GM12878 (cell line): ENCODE data around the gene DOK7. TPM values are rescaled to one million over a fixed set of nuclear protein-coding genes. Genes with fewer than 3 reads are reported as not detected.

Experiments
- ATAC-seq: fragments of 200-7000 bp; cut with Tn5 transposase; 3 replicates; pipeline ENCODE4 v1.9.1; 2020; ENCODE audit warnings: mild to moderate bottlenecking, moderate library complexity
- BruUV-seq: library from RNA; stranded (reverse); fragments of 400-500 nt; replicated peaks from 2 replicates; lab custom pipeline; 2021; lab: Mats Ljungman, UMichigan
- CTCF ChIA-PET: fragments of 300-600 bp; sonication (Branson Sonifier 250); formaldehyde crosslinking; extraction: SDS; loops from one replicate; lab custom pipeline; 2021; ENCODE audit warnings: inconsistent platforms; lab: Yijun Ruan, JAX
- POLR2A ChIA-PET: fragments of 350-600 bp; formaldehyde crosslinking; extraction: SDS; loops from one replicate; lab custom pipeline; 2021; ENCODE audit warnings: inconsistent platforms; lab: Charles Lee
- RAD21 ChIA-PET: fragments of 300-600 bp; sonication (Branson Sonifier 250); formaldehyde crosslinking; loops from one replicate; lab custom pipeline; 2023; ENCODE audit warnings: antibody characterized with exemption; ENCODE audit not compliant: unreplicated experiment; lab: Charles Lee
- SMC1A ChIA-PET: fragments of 300-600 bp; sonication (Branson Sonifier 250); formaldehyde crosslinking; loops from one replicate; lab custom pipeline; 2023; ENCODE audit not compliant: unreplicated experiment, uncharacterized antibody; lab: Charles Lee
- DNase-seq: peaks from one replicate; pipeline ENCODE4 v3.0.0-alpha.2; 2011; ENCODE audit warnings: low read depth, low spot score
- FAIRE-seq: peaks from 3 replicates; lab custom pipeline; 2011; peaks lifted over from hg19 to GRCh38; lab: Jason Lieb, UNC
- H2AFZ ChIP-seq: 2 replicates; pipeline ENCODE4 v1.6.0; 2011; ENCODE audit warnings: low read depth, low read length, control low read depth; ENCODE audit not compliant: control insufficient read depth
- H3K27ac ChIP-seq: 2 replicates; pipeline ENCODE4 v1.5.1; 2011; ENCODE audit warnings: control low read depth; ENCODE audit not compliant: control insufficient read depth, insufficient read depth
- H3K27me3 ChIP-seq, 2 experiments: replicated peaks in 1 of 2; 2 replicates each; pipeline versions ENCODE4 v1.6.0 to v1.6.1; 2011; ENCODE audit warnings: low read length in 1 of 2; ENCODE audit not compliant: control insufficient read depth in 2 of 2, insufficient read depth in 2 of 2
- H3K36me3 ChIP-seq, 2 experiments: 2 replicates each; pipeline ENCODE4 v1.5.1; 2011; ENCODE audit warnings: low read length in 1 of 2; ENCODE audit not compliant: control insufficient read depth in 2 of 2, insufficient read depth in 2 of 2
- H3K4me1 ChIP-seq: 2 replicates; pipeline ENCODE4 v1.6.1; 2011; ENCODE audit warnings: mild to moderate bottlenecking, low read length, moderate library complexity, mixed read lengths; ENCODE audit not compliant: control insufficient read depth, insufficient read depth
- H3K4me2 ChIP-seq: 2 replicates; pipeline ENCODE4 v1.6.0; 2011; ENCODE audit warnings: control low read depth; ENCODE audit not compliant: control insufficient read depth, insufficient read depth
- H3K4me3 ChIP-seq: fragments of 200-600 bp; sonication (generic); 2 replicates; pipeline ENCODE4 v1.5.1; 2016
- H3K79me2 ChIP-seq: 2 replicates; pipeline ENCODE4 v1.6.0; 2011; ENCODE audit warnings: low read length; ENCODE audit not compliant: control insufficient read depth, insufficient read depth
- H3K9ac ChIP-seq: 2 replicates; pipeline ENCODE4 v1.8.0; 2011; ENCODE audit warnings: low read length, control low read depth, mixed read lengths; ENCODE audit not compliant: control insufficient read depth, insufficient read depth
- H3K9me3 ChIP-seq: replicated peaks from 3 replicates; pipeline ENCODE4 v1.5.1; 2011; ENCODE audit warnings: mild to moderate bottlenecking, low read length; ENCODE audit not compliant: control insufficient read depth, insufficient read depth
- H4K20me1 ChIP-seq: 2 replicates; pipeline ENCODE4 v1.6.0; 2011; ENCODE audit not compliant: control insufficient read depth, insufficient read depth
- CEBPZ ChIP-seq: fragments of 150-350 bp; IDR thresholded peaks from 2 replicates; pipeline ENCODE4 v1.6.1; 2016; ENCODE audit warnings: low read depth, low read length
- IKZF1 ChIP-seq: fragments of 450-650 bp; conservative IDR thresholded peaks from 2 replicates; pipeline ENCODE4 v1.6.1; 2017; ENCODE audit warnings: antibody characterized with exemption, mild to moderate bottlenecking
- SIN3A ChIP-seq: IDR thresholded peaks from 2 replicates; pipeline ENCODE4 v1.6.1; 2012; ENCODE audit warnings: low read depth, low read length, improper control_type of control experiment
- ZNF207 ChIP-seq: fragments of 450-650 bp; IDR thresholded peaks from 2 replicates; pipeline ENCODE4 v1.6.1; 2014; ENCODE audit warnings: antibody characterized with exemption, mild to moderate bottlenecking, borderline replicate concordance
- ZNF217 ChIP-seq: fragments of 450-650 bp; IDR thresholded peaks from 2 replicates; pipeline ENCODE4 v1.6.1; 2017; ENCODE audit warnings: antibody characterized with exemption, mild to moderate bottlenecking
- WGBS: methylation state at CpG from one replicate; pipeline ENCODE4 v1.1.6; 2016; ENCODE audit warnings: low lambda C conversion rate; ENCODE audit not compliant: insufficient replicate concordance, insufficient coverage; ENCODE audit errors: missing lambda C conversion rate; 5-methylcytosine and 5-hydroxymethylcytosine counted together
- in situ Hi-C: fragments of 300-500 bp; cut with MboI; formaldehyde crosslinking; loops from 9 replicates; pipeline ENCODE4 v1.14.3; 2018; ENCODE audit warnings: mixed read lengths
- intact Hi-C: fragments of 100-400 bp; cut with micrococcal nuclease; formaldehyde crosslinking; loops from one replicate; pipeline ENCODE4 v1.14.2; 2022; ENCODE audit not compliant: unreplicated experiment
- polyA plus RNA-seq, 11 experiments: library from polyadenylated mRNA; depleted of rRNA in 4 of 11; unstranded in 6 of 11; stranded (reverse) in 5 of 11; fragments of >200 nt; fragmentation: Nextera tagmentation in 4 of 11; fragmentation: Illumina TruSeq in 1 of 11; extraction: Ambion mirVana in 4 of 11; extraction: Trizol in 1 of 11; gene quantifications; 1 replicate in 1 of 11; 2 replicates in 10 of 11; pipeline versions ENCODE4 v1.2.1 to v1.2.3, GENCODE V29; 2011 to 2016; ENCODE audit warnings: inconsistent platforms in 2 of 11, missing spikeins in 2 of 11, low read depth in 1 of 11
- total RNA-seq, 4 experiments: library from RNA; depleted of rRNA in 3 of 4; stranded (reverse); fragments of >200 nt in 3 of 4; fragmentation: Illumina TruSeq in 1 of 4; extraction: Trizol in 1 of 4; gene quantifications; 2 replicates each; pipeline versions ENCODE4 v1.2.1 to v1.2.3, GENCODE V29; 2013 to 2021

The DOK7 gene
- total and polyA plus RNA-seq, 10 of the 15 experiments (the other 5 are each of a cell fraction or from before 2014, with no cell fraction given), result 0.04 to 0.46 (median 0.18) TPM; not detected in 4

DNA sequence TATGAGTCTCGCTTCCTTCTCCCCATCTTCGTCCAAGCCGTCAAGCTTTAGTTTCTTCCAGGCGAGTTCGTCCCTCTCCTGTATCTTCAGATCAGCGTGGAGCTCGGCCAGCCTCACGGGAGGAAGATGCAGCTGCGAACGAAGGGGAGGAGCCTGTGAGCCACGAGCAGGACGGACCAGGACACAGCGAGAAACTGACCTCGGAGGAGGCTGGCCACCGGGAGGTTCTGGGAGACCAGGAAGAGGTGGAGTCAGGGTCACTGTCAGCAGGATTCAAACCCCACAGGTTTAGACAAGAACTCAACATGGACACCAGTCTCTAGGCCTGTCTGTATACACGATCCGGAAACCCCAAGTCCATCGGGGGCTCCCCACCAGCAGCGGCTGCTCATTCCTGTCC, 61.8 kb downstream of the DOK7 start (continued):
- TF ChIP-seq IKZF1, result no peak
- TF ChIP-seq SIN3A, result no peak
- TF ChIP-seq, all 136 proteins: peak for 0

GRCh38 chr4:3525532-3526430, 62.7 kb downstream of the DOK7 start:
- no peaks in the 10 kb centered on the region for H3K9me3 ChIP-seq
- BruUV-seq, result no TSS peak
- peaks cover 4% of the 10 kb centered on the region; the same call in 1 of the 2 replicates for H4K20me1 ChIP-seq
- TF ChIP-seq ZNF207, result no peak
- TF ChIP-seq ZNF217, result no peak
- no peak for TF ChIP-seq CEBPZ
- in situ Hi-C loops (no loop called here), intact Hi-C loops (no loop called here)
- no peak overlapping the region for H3K4me3 ChIP-seq
- WGBS, result 82% methylated on average over 30 of the region's 33 CpGs
- DNase-seq (no peak), FAIRE-seq (no peak), ATAC-seq (no peak)
- H3K36me3 ChIP-seq, result peaks cover 11 to 20% of the 10 kb centered on the region in 2 experiments
- ChIA-PET RAD21 (interaction anchor here (0.7 kb wide), 1 partner anchor 40 kb away, joined by 3 read pairs; no protein-coding TSS in a partner anchor), POLR2A (no interaction called here), CTCF (interaction anchor here (0.6 kb wide), 1 partner anchor 548 kb away, joined by 3 read pairs; no protein-coding TSS in a partner anchor), SMC1A (no interaction called here)
- no peak overlapping the region for H3K27ac ChIP-seq
- peaks cover 10% of the 10 kb centered on the region for H3K4me1 ChIP-seq
- no peak overlapping the region for H2AFZ ChIP-seq
- H3K9ac ChIP-seq, result no peak overlapping the region
- H3K79me2 ChIP-seq, result peaks cover 10% of the 10 kb centered on the region
- H3K4me2 ChIP-seq, result no peak overlapping the region
- H3K27me3 ChIP-seq, result no peaks in the 10 kb centered on the region
